HG03045 (cell line): ENCODE results near the gene MAPKBP1.

Experiments used
- ATAC-seq: cut with Tn5 transposase; IDR thresholded peaks from one replicate; pipeline ENCODE4 v1.9.1; 2021; ENCODE audit warnings: mild to moderate bottlenecking, moderate library complexity; ENCODE audit not compliant: unreplicated experiment

MAPKBP1 gene

DNA sequence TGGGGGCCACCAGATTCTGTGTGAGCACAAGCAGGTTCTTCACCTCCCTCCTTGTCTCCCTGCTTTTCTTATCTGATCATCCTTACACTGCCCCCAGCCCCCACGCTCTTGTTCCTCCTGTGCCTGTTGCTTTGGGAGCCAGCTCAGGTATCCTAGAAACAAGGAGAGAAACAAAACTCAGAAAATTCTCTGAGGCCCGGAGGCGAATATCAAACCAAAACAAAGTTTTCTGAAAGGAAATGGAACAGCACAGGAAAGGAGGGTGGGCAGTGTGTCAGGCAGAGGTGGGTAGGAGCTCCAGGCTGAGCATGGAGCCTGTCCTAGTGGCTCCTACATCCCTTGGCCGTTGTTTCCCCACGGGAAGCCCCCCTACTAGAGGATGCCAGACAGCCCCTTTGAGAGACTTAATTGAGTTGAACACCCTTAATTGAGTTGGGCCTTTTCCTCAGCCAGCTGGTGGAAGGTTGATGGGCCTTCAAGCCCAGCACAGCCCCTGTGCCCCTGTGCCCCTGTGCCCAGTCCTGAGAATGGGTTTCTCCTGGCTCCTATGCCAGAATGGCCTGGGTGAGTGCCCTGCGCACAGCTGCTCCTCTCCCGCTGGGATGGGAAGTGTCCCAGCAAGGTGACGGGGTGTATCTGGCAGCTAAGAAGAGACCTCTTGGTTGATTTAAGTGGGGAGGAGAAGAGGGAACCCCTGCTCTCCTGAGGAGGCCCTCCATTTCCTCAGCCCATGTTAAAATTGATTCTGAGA, 30.8 kb downstream of the MAPKBP1 start:
- ATAC-seq: no peak

DNA sequence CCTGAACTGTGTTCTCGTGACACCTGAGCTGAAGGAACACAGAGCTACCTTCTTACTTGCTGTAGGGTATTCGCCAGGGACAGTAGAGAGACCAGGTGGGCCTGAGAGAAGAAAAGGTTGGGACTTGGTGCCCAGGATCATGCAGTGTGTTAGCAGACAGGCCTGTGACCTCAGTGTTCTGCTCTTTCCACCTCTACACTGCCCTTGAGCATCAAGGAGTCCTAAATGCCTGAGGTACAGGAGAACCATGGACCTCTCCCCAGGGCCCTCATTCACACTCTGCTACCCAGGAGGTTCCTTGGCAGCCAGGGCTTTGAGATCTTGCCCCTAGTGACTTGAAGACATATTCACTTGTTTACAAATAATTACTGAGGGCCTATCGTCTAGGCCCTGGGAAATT, 31.4 kb downstream of the MAPKBP1 start:
- ATAC-seq: no peak

DNA sequence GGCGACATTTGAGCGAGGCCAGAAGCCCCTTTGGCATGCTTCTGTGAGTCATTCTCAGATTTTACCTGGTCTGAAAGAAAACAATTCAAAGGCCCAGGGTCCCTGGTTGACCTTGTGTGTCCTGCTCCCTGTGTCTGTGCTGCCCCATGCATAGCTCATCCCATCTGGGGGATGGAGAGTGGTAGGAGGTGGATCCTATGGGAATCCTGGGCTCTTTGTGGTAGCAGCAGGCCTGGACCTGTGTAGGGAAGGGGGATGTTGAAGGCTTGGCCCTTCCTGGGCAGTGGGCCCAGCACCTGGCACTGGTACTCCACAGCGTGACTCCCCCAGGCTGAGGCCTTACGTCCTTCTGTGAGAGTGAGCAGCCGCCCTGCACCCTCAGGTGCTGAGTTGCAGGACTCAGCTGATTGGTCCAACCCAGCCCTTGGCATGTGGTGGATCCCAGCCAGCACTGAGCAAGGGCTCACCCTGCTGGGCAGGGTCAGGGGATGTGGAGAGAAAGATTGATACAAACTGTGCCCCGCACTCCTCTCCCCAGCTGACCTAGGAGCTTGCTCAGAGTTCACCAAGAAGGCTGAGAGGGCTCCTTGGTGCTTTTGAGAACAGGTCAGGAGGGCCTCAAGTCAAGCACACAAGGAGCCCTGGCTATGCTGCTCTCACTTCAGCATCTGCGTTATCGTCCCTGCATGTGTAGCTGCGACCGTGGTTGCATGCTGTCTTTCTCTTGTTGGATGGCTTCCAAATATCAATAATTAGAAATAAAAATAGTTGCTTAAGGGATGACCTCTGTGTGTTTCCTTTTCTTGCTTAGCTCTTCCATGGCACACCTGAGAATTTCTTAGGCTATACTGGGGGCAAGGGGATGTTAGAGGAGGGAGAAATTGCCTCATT, 32.3 kb downstream of the MAPKBP1 start:
- ATAC-seq: no peak

DNA sequence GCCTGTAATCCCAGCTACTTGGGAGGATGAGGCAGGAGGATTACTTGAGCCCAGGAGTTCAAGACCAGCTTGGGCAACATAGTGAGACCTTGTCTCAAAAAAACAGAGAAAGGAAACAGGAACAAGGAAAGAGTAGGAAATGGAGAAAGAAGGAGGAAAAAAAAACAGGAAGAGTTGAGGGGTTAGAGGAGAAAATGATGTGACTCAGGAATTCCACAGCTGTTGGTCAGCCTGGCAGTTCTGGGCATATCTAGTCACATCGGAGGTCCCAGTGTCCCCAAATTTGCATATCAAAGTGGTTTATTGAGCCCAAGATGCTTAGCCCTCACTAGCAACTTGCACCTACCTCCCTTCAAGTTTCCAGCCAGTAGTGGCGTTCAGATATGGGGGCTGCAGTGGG, 34.8 kb downstream of the MAPKBP1 start:
- no peak for ATAC-seq

DNA sequence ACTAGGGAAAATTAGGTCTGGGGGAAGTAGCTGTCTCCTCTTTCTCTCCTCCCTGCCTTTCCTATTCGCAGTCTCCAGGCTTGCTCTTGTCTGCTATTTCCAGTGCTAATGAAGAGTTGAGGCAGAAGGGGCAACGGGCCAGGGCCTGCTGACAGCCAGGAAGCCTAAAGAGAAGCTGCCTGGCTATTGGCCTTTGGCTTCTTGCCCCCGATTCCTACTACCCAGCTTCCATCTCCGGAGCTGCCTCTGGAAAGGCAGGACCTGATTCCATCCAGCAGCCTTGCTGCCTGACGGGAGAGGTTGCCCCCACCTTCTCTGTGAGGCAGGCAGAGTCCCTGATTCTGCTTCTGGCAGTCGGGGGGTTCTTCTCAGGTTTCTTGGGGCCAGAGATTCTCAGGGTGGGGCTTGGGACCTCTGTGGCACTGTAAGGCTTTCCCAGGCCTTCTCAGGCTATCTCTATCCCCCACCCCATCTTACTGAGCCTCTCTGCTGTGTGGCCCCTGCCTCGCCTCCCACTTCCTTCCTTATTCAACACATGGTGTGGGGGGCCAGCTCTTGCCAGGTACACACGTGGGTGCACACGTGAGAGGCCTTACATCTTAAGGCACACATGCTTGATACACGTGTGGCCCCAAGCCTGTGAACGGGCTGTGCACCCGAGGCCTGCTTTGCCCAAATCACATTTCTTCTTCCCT, 35.4 kb downstream of the MAPKBP1 start:
- no peak for ATAC-seq

DNA sequence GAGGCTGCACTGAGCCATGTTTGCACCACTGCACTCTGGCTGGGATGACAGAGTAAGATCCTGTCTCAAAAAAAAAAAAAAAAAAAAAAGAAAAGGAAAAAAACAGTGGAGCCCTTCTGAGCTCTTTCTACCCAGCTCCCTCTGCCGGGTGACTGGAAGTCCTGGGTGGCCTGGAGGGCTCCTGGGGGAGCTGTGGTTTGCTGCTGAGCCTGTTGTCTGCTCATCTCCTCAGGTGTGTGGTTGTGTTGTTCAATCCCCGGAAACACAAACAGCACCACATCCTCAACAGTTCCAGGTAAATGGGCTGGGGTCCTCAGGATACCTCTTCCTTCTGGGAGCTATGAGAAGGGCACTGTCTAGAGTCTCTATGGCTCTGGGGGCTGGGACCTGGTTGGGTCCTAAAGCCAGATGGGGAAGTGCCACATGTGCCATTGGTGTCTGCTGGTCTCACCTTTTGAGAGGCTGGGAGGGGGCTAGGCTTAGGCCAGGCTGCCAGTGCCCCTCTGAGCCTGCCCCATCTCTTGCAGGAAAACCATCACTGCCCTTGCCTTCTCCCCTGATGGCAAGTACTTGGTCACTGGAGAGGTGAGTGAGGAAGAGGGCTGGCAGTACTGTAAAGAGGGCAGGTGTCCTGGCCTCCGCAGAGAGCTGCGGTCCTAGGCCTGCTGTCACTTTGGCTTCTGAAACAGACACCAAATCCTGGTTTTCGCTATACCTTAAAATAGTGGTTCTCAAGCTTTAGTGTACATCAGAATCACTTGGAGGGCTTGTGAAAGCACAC, 36.6 kb downstream of the MAPKBP1 start:
- no peak for ATAC-seq

DNA sequence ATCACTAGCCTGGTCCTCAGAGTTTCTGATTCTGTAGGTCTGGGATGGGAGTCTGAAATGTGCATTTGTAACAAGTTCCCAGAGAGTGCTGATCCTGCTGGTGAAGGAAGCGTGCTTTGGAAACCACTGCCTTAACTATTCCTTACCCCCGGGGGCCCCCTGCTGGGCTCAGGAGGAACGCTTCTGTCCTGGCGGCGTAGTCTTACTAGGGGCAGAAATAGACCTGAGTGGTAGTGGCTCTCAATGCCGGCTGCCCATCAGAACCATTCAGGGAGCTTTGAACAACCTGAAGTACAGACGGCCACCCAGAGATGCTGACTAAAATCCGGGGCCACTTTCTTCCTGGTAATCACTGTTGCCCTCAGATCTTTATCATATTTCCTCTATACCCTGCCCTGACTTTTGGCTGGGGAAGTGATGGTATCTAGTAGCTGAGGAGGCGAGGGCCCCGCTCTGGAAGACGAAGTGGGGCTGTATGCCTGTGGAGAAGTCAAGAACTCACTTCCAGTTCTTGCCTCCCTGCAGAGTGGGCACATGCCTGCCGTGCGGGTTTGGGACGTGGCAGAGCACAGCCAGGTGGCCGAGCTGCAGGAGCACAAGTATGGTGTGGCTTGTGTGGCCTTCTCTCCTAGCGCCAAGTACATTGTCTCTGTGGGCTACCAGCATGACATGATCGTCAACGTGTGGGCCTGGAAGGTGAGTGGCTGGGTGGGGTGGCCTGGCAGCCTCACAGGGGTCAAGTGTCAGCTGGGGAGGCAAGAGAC, 37.3 kb downstream of the MAPKBP1 start:
- no peak for ATAC-seq

DNA sequence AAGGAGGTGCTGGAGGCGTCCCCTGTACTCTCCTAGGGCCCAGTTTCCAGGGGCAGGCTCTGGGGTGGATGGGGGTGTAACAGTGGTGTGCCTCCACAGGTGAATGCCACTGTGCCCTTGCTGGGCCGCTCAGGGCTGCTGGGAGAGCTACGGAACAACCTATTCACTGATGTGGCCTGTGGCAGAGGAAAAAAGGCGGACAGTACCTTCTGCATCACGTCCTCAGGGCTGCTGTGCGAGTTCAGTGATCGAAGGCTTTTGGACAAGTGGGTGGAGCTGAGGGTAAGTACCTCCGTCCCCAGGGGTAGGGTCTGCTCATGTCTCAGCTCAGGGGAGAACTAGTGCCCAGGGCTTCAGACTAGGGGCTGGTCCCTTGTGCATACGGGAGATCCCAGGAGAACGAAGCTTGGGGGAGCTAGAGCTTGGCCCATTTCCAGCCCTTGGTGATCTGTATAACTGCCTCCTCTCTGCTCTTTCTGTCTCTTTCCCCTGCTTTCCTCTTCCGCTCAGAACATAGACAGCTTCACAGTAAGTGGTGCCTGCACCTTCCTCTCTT, 38.6 kb downstream of the MAPKBP1 start:
- no peak for ATAC-seq

DNA sequence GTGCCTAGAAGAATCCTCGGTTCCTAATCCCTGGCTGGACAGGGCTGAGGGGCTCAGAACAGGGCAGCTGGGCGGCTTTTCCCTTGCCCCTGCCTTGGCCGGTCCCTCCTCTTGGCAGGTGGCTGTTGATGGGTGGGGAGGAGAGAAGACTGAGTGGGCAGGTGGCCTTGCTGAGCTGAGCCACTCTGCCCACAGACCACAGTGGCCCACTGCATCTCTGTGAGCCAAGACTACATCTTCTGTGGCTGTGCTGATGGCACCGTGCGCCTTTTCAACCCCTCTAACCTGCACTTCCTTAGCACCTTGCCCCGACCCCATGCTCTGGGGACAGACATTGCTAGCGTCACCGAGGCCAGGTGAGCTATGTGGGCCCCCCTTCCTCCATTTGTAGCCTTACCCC, 39.1 kb downstream of the MAPKBP1 start:
- ATAC-seq: no peak

DNA sequence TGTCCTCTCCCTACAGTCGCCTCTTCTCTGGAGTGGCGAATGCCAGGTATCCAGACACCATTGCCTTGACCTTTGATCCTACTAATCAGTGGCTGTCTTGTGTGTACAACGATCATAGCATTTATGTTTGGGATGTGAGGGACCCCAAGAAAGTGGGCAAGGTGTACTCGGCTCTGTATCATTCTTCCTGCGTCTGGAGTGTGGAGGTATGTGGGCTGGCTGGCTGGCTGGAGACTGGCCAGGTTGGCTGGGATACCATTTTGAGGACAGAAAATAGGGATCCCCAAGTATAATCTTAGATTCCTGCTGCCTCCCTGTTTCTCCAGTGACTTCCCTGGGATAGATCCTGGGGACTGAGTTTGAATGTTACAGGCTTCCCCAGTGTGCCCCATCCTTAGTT, 40.2 kb downstream of the MAPKBP1 start:
- no peak for ATAC-seq

DNA sequence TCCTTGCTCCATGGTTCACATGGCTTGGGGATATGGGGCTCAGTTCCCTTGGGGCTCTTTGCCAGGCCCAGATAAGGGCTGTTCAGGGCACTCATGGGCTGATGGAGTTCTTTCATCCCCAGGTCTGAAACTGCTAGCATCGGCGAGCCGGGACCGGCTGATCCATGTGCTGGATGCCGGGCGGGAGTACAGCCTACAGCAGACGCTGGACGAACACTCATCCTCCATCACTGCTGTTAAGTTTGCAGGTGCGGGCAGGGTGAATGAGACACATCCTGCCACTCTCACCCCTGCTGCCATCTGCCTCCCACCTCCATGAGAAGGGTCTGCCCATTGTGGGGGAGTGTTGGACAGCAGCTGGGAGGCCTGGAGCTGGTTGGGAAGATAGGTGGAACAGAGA, 42.5 kb downstream of the MAPKBP1 start:
- ATAC-seq: no peak

DNA sequence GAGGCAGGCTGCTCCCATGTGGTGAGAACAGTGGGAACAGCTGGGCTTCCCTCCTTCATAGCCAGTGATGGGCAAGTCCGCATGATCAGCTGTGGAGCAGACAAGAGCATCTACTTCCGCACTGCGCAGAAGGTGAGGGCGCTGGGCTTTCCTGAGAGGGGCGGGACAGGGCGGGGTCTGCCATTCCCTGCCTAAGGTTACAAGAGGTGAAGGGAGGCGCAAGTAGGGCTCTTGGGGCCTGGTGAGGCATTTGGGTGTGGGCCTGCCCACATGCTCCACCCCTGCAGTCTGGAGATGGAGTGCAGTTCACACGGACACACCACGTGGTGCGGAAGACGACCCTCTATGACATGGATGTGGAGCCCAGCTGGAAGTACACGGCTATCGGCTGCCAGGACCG, 43.0 kb downstream of the MAPKBP1 start:
- no peak for ATAC-seq

DNA sequence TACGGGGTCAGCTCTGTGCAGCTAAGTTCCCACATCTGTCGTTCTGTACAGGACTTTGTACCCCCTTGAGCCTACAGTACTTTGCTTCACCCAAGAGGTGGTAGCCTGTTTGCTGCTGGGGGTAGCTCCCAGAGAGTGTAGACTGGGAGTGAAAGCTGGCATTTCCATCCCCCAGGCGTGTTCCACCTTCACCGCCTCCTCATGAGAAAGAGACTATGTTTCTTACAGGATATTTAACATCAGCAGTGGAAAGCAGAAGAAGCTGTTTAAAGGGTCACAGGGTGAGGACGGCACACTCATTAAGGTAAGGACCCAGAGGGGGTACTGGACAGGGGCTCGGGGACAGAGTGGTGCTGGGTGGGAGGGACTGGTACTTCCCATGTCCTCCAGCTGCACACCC, 43.5 kb downstream of the MAPKBP1 start:
- ATAC-seq: no peak

DNA sequence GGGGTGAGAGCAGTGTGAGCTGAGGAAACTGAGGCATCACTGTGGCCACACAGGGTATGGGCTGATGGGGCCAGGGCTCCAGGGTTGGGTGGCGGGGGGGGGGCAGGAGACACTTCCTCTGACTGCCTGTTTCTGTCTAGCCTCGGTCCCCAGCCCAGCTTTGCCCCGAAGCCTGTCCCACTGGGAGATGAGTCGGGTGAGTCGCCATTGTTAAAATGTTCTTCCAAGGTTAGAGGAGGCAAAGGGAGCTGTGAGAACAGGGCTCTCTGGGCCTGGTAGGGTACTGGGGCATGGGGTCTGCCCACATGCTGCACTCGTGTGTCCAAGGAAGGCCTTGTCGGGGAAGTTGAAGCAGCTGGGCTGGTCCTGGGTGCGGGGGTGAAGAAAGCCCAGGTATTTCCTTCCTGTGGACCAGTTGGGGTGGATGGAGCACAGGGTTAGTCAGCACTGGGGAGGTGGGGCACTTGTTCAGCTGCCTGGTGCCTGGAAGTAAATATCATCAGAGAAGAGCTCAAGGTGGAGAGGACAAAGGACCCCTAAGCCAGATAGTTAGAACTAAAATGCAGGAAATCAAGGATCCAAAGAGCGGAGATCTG, 45.3 kb downstream of the MAPKBP1 start:
- ATAC-seq: no peak

DNA sequence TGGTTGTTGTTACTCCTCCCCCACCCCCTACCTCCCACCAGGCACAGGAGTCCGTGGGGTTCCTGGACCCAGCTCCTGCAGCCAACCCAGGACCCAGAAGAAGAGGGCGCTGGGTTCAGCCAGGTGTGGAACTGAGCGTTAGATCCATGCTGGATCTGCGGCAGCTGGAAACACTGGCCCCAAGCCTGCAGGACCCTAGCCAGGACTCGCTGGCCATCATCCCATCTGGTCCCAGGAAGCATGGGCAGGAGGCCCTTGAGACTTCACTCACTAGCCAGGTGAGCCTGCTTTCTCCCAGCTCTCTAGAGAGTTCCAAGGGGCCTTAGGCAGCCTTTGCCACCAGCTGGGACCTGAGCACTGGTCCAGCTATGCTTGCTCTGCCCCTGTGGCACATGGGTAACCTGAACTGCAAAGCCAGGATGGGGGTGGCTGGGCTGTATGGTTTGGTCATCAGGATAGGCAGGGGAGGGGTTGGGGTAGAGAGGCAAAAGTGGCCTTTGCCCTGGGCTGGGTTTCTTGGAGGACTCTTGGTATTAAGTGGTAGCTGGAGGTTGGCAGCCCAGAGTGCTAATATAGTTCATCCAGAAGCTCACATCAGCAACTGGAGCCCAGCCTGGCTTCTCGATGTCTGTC, 46.6 kb downstream of the MAPKBP1 start:
- no peak for ATAC-seq

DNA sequence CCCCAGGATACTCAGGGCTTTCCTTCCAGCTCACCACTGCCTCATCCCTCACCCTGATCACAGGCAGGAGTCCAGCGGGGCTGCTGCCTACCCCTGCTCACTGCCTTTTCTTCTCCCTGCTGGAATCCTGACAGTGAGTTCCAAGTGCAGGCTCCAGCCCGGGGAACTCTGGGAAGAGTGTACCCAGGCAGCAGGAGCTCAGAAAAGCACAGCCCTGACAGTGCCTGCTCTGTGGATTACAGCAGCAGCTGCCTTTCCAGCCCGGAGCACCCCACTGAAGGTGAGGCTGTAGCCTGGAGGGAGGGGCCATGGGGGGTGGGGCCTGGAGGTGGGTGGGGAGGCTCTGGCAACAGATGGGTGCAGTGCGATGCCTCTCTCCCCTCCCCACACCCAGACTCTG, 47.5 kb downstream of the MAPKBP1 start:
- ATAC-seq: no peak

DNA sequence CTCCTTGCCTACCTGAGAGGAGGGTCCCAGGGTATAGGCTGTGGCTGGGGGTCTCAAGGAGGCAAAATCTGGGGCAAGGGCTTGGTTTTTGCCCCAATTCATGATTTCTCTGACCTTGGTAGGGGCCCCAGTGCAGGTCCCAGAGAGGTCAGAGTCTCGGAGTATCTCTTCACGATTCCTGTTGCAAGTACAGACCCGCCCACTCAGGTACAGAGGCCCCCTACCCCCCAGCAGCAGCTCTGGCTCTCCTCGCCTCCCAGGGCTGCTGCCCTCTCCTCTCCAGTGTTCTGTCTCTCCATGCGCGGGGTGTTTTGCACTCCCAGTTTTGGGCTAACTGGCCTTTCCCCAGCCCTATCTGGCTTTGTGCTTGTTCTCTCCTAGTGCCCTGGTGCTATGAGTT, 48.2 kb downstream of the MAPKBP1 start:
- ATAC-seq: no peak

DNA sequence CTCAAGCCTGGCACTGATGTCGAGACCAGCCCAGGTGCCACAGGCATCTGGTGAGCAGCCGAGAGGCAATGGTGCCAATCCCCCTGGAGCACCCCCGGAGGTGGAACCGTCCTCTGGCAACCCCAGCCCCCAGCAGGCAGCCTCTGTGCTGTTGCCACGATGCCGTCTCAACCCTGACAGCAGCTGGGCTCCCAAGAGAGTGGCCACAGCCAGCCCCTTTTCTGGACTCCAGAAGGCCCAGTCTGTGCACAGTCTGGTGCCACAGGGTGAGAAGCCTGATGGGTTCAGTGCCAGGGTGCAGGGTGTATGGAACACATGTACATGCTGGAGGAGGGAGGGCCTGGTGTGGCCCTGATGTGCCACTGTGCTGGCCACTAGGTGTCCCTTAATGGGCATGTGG, 48.7 kb downstream of the MAPKBP1 start:
- no peak for ATAC-seq

DNA sequence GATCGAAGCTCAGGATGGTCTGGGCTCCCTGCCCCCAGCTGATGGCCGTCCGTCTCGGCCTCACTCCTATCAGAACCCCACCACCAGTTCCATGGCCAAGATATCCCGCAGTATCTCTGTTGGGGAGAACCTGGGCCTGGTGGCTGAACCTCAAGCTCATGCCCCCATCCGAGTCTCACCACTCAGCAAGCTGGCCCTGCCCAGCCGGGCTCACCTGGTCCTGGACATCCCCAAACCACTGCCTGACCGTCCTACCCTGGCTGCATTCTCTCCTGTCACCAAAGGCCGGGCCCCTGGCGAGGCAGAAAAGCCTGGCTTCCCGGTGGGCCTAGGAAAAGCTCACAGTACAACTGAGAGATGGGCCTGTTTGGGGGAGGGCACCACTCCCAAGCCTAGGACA, 49.2 kb downstream of the MAPKBP1 start:
- no peak for ATAC-seq
